Sigmoid colon (tissue), 7 donors: ENCODE results near the gene SLC24A4. TPM values are rescaled to one million over a fixed set of nuclear protein-coding genes. Genes with fewer than 3 reads are reported as not detected.

ENCODE experiments used
- DNase-seq: peaks from one replicate; pipeline ENCODE4 v3.0.0-alpha.2; 2019
- H3K27ac ChIP-seq, 4 donors: fragments of 200-600 bp; sonication (generic); one replicate each; pipeline ENCODE4 v1.5.1; 2016 to 2019; ENCODE audit warnings: mild to moderate bottlenecking in 1 of 4
- H3K27me3 ChIP-seq, 3 donors: fragments of 200-600 bp; sonication (generic); one replicate each; pipeline ENCODE4 v1.5.1; 2019; ENCODE audit warnings: mild to moderate bottlenecking in 1 of 3
- H3K36me3 ChIP-seq, 4 donors: fragments of 200-600 bp; sonication (generic); one replicate each; pipeline ENCODE4 v1.5.1; 2016 to 2019
- H3K4me1 ChIP-seq, 4 donors: fragments of 200-600 bp; sonication (generic); one replicate each; pipeline ENCODE4 v1.5.1; 2017 to 2019
- H3K4me3 ChIP-seq, 4 donors: fragments of 200-600 bp; sonication (generic); one replicate each; pipeline ENCODE4 v1.5.1; 2017 to 2019; ENCODE audit warnings: mild to moderate bottlenecking in 2 of 4, moderate library complexity in 1 of 4
- H3K9me3 ChIP-seq, 4 donors: fragments of 200-600 bp in 3 of 4; sonication (generic) in 3 of 4; one replicate each; pipeline versions ENCODE4 v1.5.1 to v1.6.1; 2013 to 2019
- CTCF ChIP-seq, 4 experiments: fragments of 450-650 bp in 3 of 4; fragments of 200-600 bp in 1 of 4; IDR thresholded peaks; one replicate each; pipeline ENCODE4 v1.5.1; 2016 to 2019; ENCODE audit warnings: antibody characterized with exemption in 4 of 4, mild to moderate bottlenecking in 3 of 4, moderate library complexity in 2 of 4
- EP300 ChIP-seq, 4 donors: sonication (generic); formaldehyde crosslinking; IDR thresholded peaks; one replicate each; pipeline ENCODE4 v1.6.1; 2017; ENCODE audit warnings: antibody characterized with exemption in 4 of 4
- POLR2A ChIP-seq, 2 donors: fragments of 450-650 bp; IDR thresholded peaks; one replicate each; pipeline ENCODE4 v1.6.1; 2016; ENCODE audit warnings: antibody characterized with exemption in 2 of 2, mild to moderate bottlenecking in 2 of 2, moderate library complexity in 2 of 2
- POLR2AphosphoS5 ChIP-seq, 4 donors: sonication (generic); formaldehyde crosslinking; IDR thresholded peaks; one replicate each; pipeline ENCODE4 v1.6.1; 2017; ENCODE audit warnings: antibody characterized with exemption in 4 of 4
- WGBS, 2 donors: extraction: QIAGEN DNeasy Blood & Tissue Kit; methylation state at CpG; one replicate each; pipeline ENCODE4 v1.1.7; 2013; 5-methylcytosine and 5-hydroxymethylcytosine counted together
- intact Hi-C: fragments of 100-400 bp; cut with DNase I; formaldehyde crosslinking; loops from one replicate; pipeline ENCODE4 v1.15.1; 2023
- polyA plus RNA-seq, 3 donors: library from polyadenylated mRNA; stranded (reverse); fragments of 200-250 nt; gene quantifications; one replicate each; pipeline ENCODE4 v1.2.3, GENCODE V29; 2013
- total RNA-seq, 4 donors: library from RNA; depleted of rRNA; stranded (reverse); fragments of >200 nt; gene quantifications; one replicate each; pipeline ENCODE4 v1.1.0, GENCODE V29; 2016
- donor health status: healthy with polysubstance abuse.
- donor health status: Bipolar disorder and iron deficiency.
- donor health status: healthy.

SLC24A4 gene
- total and polyA plus RNA-seq, 7 donors: under 0.01 to 1.4 (median 0.77) TPM; not detected in 1

GRCh38 chr14:92352158-92352985 lies 29.4 kb downstream of the SLC24A4 start:
- H3K27ac ChIP-seq: no peak overlapping the region
- TF ChIP-seq EP300 (IDR thresholded peaks at IDR 0.05) (no peak), POLR2A (IDR thresholded peaks at IDR 0.05) (no peak), CTCF (IDR thresholded peaks at IDR 0.05) (no peak)
- 48 to 51% methylated on average over 9 of the region's 9 CpGs for WGBS, 2 donors
- H3K27me3 ChIP-seq: peaks cover 0 to 7% (median 0%) of the 10 kb centered on the region in 3 donors
- H3K4me1 ChIP-seq: no peaks in the 10 kb centered on the region
- intact Hi-C loops: no loop called here
- H3K36me3 ChIP-seq: no peaks in the 10 kb centered on the region
- no peaks in the 10 kb centered on the region for H3K9me3 ChIP-seq
- DNase-seq: no peak
- no peak overlapping the region for H3K4me3 ChIP-seq

- Histone ChIP-seq H3K27me3 (peaks cover 0 to 7% (median 0%) of the 10 kb centered on the region in 3 donors), H3K4me1 (no peaks in the 10 kb centered on the region), H3K4me3 (no peak overlapping the region), H3K36me3 (no peaks in the 10 kb centered on the region), H3K27ac (no peak overlapping the region), H3K9me3 (no peaks in the 10 kb centered on the region)
- TF ChIP-seq POLR2AphosphoS5 (IDR thresholded peaks at IDR 0.05): no peak
- no peak for TF ChIP-seq CTCF (IDR thresholded peaks at IDR 0.05)
- TF ChIP-seq POLR2A (IDR thresholded peaks at IDR 0.05): no peak
- no peak for TF ChIP-seq EP300 (IDR thresholded peaks at IDR 0.05)
- intact Hi-C loops: no loop called here
- DNase-seq: no peak
- 78 to 80% methylated on average over 3 of the region's 3 CpGs for WGBS, 2 donors
These were observed 30.5 kb downstream of the SLC24A4 start for GRCh38 chr14:92353447-92353846.

- intact Hi-C loops: no loop called here
- no peaks in the 10 kb centered on the region for H3K36me3 ChIP-seq
- 29 to 34% methylated on average over 3 of the region's 3 CpGs for WGBS, 2 donors
- H3K9me3 ChIP-seq: no peaks in the 10 kb centered on the region
- no peak overlapping the region for H3K27ac ChIP-seq
- no peaks in the 10 kb centered on the region for H3K4me1 ChIP-seq
- H3K4me3 ChIP-seq: no peak overlapping the region
- DNase-seq: no peak
- H3K27me3 ChIP-seq: peaks cover 0 to 7% (median 0%) of the 10 kb centered on the region in 3 donors
- TF ChIP-seq POLR2AphosphoS5 (IDR thresholded peaks at IDR 0.05): no peak
- no peak for TF ChIP-seq EP300 (IDR thresholded peaks at IDR 0.05)
- TF ChIP-seq POLR2A (IDR thresholded peaks at IDR 0.05): no peak
- no peak for TF ChIP-seq CTCF (IDR thresholded peaks at IDR 0.05)
These were observed 33.7 kb downstream of the SLC24A4 start for GRCh38 chr14:92356677-92357076.

GRCh38 chr14:92360651-92361370 lies 37.8 kb downstream of the SLC24A4 start:
- WGBS, 2 donors: 64 to 68% methylated on average over 13 of the region's 13 CpGs
- TF ChIP-seq EP300 (IDR thresholded peaks at IDR 0.05): no peak
- no peak for TF ChIP-seq CTCF (IDR thresholded peaks at IDR 0.05)
- TF ChIP-seq POLR2AphosphoS5 (IDR thresholded peaks at IDR 0.05): no peak
- TF ChIP-seq POLR2A (IDR thresholded peaks at IDR 0.05): no peak
- H3K9me3 ChIP-seq: no peaks in the 10 kb centered on the region
- peaks cover 0 to 5% (median 0%) of the 10 kb centered on the region in 3 donors for H3K27me3 ChIP-seq
- H3K4me3 ChIP-seq: no peak overlapping the region
- no peak for DNase-seq
- H3K27ac ChIP-seq: no peak overlapping the region
- intact Hi-C loops: no loop called here
- H3K4me1 ChIP-seq: no peaks in the 10 kb centered on the region
- H3K36me3 ChIP-seq: no peaks in the 10 kb centered on the region
